ENCODE data around the gene ACACA.

The ACACA gene

GRCh38 chr17:37340804-37341203, 65.8 kb downstream of the ACACA start:
- no peak for DNase-seq

- no peak for DNase-seq
These were observed 67.3 kb downstream of the ACACA start for GRCh38 chr17:37339321-37339720.

GRCh38 chr17:37338847-37339246, 67.8 kb downstream of the ACACA start:
- DNase-seq = no peak

- DNase-seq = no peak
These were observed 79.1 kb downstream of the ACACA start for GRCh38 chr17:37327341-37328090.

DNA sequence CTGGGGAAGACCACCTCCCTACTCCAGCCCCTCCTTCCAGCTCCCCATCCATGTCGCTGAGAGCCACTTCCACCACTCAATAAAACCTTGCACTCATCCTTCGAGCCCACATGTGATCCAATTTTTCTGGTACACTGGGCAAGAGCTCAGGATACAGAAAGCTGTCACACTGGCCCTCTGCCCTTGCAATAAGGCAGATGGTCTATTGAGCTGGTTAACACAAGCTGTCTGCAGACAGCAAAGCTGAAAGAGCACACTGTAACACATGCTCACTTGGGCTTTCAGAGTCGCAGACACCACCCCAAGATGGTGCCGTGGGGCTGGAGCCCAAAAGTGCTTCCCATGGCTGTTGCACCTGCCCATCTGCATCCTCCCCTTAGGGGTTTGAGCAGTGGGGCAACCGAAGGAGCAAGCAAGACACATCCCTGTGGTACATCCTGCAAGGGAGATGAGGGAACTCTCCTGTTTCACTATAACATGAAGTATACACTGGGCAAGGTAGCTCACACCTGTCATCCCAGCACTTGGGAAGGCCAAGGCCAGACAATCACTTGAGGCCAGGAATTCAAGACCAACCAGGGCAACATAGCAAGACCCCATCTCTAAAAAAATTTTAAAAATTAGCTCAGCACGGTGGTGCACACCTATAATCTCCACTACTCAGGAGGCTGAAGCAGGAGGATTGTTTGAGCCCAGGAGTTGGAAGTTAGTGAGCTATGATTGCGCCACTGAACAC, 83.6 kb downstream of the ACACA start:
- DNase-seq = no peak

DNA sequence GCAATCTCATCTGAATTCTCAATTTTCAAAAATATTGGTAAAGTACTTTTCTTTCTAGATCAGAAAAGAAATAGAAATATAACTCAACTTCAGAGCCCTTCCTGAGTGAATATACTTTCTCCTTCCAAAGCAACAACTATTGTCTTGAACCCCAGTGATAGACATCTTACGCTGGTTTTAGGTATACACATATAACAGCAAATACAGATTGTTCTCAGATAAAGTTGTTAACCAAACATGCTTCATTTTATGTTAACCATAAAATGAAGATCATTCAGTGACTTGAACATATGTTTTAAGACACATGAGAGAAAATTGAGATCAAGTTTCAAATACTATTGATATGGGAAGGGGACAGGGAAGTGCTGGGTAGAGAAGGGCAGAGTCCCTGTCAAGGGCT, 84.5 kb downstream of the ACACA start:
- no peak for DNase-seq

DNA sequence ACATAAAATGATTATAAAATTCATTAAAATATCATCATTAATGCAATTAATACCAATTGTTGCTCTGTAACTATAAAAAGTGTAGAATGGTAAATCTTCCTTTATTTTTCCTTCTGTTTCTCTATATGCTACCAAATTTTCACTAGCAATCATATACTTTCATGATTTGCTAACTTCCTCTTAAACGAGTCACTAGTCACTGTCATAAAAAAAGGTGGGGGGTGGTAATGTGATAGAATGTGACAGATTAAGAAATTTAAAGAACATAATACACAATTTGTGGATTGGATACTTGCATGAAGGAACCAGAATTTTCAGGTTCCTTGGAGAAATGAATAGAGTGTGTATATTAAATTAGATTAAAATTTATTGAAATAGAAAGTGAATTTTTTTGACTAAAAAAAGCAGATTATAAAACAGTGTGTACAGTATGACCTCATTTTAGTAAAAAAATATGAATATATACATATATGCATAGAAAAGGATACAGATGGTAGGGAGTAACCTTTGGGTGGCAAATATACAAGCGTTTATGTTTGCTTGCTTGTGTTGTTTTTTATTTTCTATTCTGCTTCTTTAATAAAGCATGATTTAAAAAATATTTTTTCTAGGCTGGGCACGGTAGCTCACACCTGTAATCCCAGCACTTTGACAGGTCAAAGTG, 87.6 kb downstream of the ACACA start:
- no peak for DNase-seq

DNA sequence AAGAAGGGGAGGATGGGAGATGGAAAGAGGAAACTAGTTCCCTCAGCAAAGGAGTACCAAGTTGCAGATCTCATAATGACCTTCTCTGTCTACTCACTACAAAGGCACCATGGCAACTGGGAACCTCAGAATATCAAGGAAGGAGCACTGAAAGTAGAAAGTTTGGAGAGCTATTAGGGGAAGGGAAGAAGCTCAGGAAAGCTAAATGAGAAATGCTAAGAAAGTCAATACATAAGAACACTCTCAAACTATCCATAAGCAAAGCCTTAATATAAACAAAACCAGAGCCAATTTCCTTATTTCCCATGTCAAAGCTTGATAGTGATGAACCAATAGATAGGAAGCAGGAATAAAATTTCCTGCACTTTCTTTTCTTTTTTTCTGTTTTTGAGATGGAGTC, 88.8 kb downstream of the ACACA start:
- no peak for DNase-seq

GRCh38 chr17:37315601-37316000, 91.0 kb downstream of the ACACA start:
- DNase-seq = no peak

- no peak for DNase-seq
These were observed 94.3 kb downstream of the ACACA start for GRCh38 chr17:37312137-37312923.

- no peak for DNase-seq
These were observed 95.7 kb downstream of the ACACA start for GRCh38 chr17:37310940-37311339.

DNA sequence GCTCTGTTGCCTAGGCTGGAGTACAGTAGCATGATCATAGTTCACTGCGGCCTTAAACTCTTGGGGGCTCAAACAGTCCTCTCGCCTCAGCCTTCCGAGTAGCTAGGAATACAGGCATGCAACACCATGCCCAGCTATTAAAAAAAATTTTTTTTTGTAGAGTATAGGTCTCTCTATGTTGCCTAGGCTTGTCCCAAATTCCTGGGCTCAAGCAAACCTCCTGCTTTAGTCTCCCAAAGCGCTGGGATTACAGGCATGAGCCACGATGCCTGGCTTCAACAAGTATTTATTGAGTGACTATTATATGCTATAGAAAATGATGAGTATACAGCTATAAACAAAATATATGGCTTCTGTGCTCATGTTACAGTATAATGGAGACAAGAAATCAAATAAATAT, 97.6 kb downstream of the ACACA start:
- DNase-seq = no peak

DNA sequence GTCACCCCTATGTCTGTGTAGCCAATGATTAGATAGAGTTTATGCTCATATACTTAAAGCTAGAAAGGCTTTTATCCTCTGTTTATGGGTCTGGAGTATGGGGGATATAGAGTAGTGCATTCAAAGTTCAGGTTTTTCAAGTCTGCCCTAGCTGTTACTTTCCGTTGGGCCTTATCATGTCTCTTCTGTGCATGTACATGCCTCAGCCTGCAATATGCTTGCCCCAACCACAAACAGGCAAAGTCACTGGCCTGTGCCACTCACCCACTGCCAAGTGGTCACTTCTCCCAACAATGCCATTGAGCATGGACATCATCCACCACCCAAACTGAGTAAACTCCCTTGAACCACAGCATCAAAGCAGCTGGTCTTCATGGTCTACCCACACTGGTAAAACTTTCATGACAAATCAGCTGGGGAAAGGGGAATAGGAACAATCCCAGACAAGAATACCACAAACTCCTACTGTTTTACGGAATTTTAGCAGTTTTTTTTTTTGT, 101.2 kb downstream of the ACACA start:
- DNase-seq = no peak

- DNase-seq = no peak
These were observed 105.3 kb downstream of the ACACA start for GRCh38 chr17:37301288-37301687.

GRCh38 chr17:37300683-37301082, 106.0 kb downstream of the ACACA start:
- DNase-seq = no peak

DNA sequence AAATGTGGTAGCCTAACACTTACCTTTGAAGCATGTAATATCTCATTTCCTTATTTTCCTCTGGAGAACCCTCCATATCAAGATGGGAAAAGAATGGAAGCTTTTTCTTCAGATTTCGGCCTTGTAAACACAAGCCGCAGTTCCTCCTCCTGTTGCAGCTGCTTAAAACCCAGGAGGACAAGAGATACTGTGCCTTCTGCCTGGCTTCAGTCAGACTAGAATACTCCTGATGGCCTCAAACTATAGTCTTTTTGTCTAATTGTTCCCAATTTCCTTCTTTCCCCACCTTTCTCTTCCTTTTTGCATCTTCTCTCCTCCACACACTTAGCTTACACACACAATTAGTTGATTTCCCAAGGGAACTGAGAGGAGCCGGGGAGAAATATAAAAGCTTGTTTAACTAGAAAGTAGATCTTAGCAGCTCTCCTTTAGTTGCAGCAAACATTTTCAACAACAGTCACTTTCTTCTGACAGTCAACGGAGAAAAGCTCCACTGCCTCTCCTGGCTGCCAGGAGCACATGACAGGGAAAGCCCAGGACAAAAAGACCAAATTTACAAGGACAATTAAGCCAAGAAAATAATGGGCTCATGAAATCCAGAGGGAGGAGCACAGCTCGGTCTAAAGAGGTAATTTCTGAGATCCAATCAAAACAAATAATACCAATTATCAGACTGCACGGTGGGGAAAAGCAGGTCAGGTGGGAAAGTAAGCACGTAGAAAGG, 107.2 kb downstream of the ACACA start:
- no peak for DNase-seq

DNA sequence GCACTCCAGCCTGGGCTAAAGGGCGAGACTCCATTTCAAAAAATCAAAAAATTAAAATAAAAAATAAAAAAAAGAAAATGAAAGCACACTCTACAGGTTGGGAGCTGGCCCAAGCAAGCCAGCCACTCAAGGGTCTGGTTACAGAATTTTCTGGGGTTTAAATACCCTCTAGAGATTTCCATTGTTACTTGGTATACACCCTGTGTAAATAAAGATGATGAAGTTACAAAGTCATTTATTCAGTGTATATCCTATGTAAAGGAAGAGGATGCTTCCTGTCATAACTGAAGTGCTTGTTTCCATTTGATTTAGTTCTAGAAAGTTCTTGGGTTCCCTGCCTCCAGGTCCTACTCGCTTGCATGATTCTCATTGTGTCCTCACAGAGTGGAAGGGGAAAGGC, 110.7 kb downstream of the ACACA start:
- no peak for DNase-seq

- DNase-seq = no peak
These were observed 111.7 kb downstream of the ACACA start for GRCh38 chr17:37294888-37295287.

GRCh38 chr17:37293770-37294169, 112.9 kb downstream of the ACACA start:
- DNase-seq = no peak

GRCh38 chr17:37292429-37293139, 114.1 kb downstream of the ACACA start:
- DNase-seq = no peak

- DNase-seq = no peak
These were observed 115.3 kb downstream of the ACACA start for GRCh38 chr17:37291351-37291750.

- DNase-seq = no peak
These were observed 120.2 kb downstream of the ACACA start for GRCh38 chr17:37286430-37286829.

Data from activated gamma-delta T cell (primary cell).